GM12878 (cell line): ENCODE data around the gene RCN1. TPM values are rescaled to one million over a fixed set of nuclear protein-coding genes. Genes with fewer than 3 reads are reported as not detected.

Experiments used
- ATF7 ChIP-seq: fragments of 450-650 bp; IDR thresholded peaks from 2 replicates; pipeline ENCODE4 v1.6.1; 2016; ENCODE audit warnings: low read depth, mild to moderate bottlenecking
- ESRRA ChIP-seq: IDR thresholded peaks from 2 replicates; pipeline ENCODE4 v1.6.1; 2012; ENCODE audit warnings: mild to moderate bottlenecking, low read length, improper control_type of control experiment
- FOS ChIP-seq: IDR thresholded peaks from 3 replicates; pipeline ENCODE4 v1.6.1; 2011; ENCODE audit warnings: borderline replicate concordance; ENCODE audit not compliant: insufficient read length; ENCODE audit errors: extremely low read depth
- IKZF1 ChIP-seq: fragments of 450-650 bp; conservative IDR thresholded peaks from 2 replicates; pipeline ENCODE4 v1.6.1; 2017; ENCODE audit warnings: antibody characterized with exemption, mild to moderate bottlenecking
- IRF4 ChIP-seq: IDR thresholded peaks from 2 replicates; pipeline ENCODE4 v1.6.1; 2011; ENCODE audit warnings: low read depth, low read length
- JUNB ChIP-seq: IDR thresholded peaks from 2 replicates; pipeline ENCODE4 v1.6.1; 2016; ENCODE audit warnings: antibody characterized with exemption, mild to moderate bottlenecking
- MAX ChIP-seq: IDR thresholded peaks from 2 replicates; pipeline ENCODE4 v1.6.1; 2012; ENCODE audit warnings: low read depth, low read length, improper control_type of control experiment
- MEF2B ChIP-seq: fragments of 450-650 bp; IDR thresholded peaks from 2 replicates; pipeline ENCODE4 v1.6.1; 2018; ENCODE audit warnings: mild to moderate bottlenecking, moderate library complexity; ENCODE audit not compliant: partially characterized antibody, poor library complexity, severe bottlenecking
- PAX8 ChIP-seq: fragments of 450-650 bp; IDR thresholded peaks from 2 replicates; pipeline ENCODE4 v1.6.1; 2017; ENCODE audit warnings: mild to moderate bottlenecking, moderate library complexity
- POLR2A ChIP-seq: IDR thresholded peaks from 2 replicates; pipeline ENCODE4 v1.6.1; 2011; ENCODE audit warnings: low read depth, mild to moderate bottlenecking, low read length
- POLR2AphosphoS5 ChIP-seq: IDR thresholded peaks from 2 replicates; pipeline ENCODE4 v1.6.1; 2011; ENCODE audit warnings: mild to moderate bottlenecking, low read length, inconsistent platforms
- SMAD1 ChIP-seq: fragments of 450-650 bp; IDR thresholded peaks from 2 replicates; pipeline ENCODE4 v1.6.1; 2018; ENCODE audit warnings: mild to moderate bottlenecking, low read depth; ENCODE audit not compliant: partially characterized antibody
- TAF1 ChIP-seq: IDR thresholded peaks from 2 replicates; pipeline ENCODE4 v1.6.1; 2011; ENCODE audit warnings: mild to moderate bottlenecking, low read depth, low read length, borderline replicate concordance
- YY1 ChIP-seq: IDR thresholded peaks from 2 replicates; pipeline ENCODE4 v1.6.1; 2011; ENCODE audit warnings: low read depth, mild to moderate bottlenecking, low read length
- ZBED1 ChIP-seq: IDR thresholded peaks from 2 replicates; pipeline ENCODE4 v1.6.1; 2016; ENCODE audit warnings: borderline replicate concordance
- ZNF622 ChIP-seq: fragments of 450-650 bp; IDR thresholded peaks from 2 replicates; pipeline ENCODE4 v1.6.1; 2017; ENCODE audit warnings: mild to moderate bottlenecking, inconsistent platforms
- polyA plus RNA-seq, 11 experiments: library from polyadenylated mRNA; depleted of rRNA in 4 of 11; unstranded in 6 of 11; stranded (reverse) in 5 of 11; fragments of >200 nt; fragmentation: Nextera tagmentation in 4 of 11; fragmentation: Illumina TruSeq in 1 of 11; extraction: Ambion mirVana in 4 of 11; extraction: Trizol in 1 of 11; gene quantifications; 1 replicate in 1 of 11; 2 replicates in 10 of 11; pipeline versions ENCODE4 v1.2.1 to v1.2.3, GENCODE V29; 2011 to 2016; ENCODE audit warnings: inconsistent platforms in 2 of 11, missing spikeins in 2 of 11, low read depth in 1 of 11
- total RNA-seq, 4 experiments: library from RNA; depleted of rRNA in 3 of 4; stranded (reverse); fragments of >200 nt in 3 of 4; fragmentation: Illumina TruSeq in 1 of 4; extraction: Trizol in 1 of 4; gene quantifications; 2 replicates each; pipeline versions ENCODE4 v1.2.1 to v1.2.3, GENCODE V29; 2013 to 2021
- TF ChIP-seq, protein P1 (sequence below): fragments of 450-650 bp; IDR thresholded peaks from 2 replicates; pipeline ENCODE4 v1.6.1; 2017; ENCODE audit warnings: mild to moderate bottlenecking, low read depth, inconsistent platforms; ENCODE audit not compliant: poor library complexity, severe bottlenecking
- TF ChIP-seq, protein P2 (sequence below): IDR thresholded peaks from 2 replicates; pipeline ENCODE4 v1.6.1; 2012; ENCODE audit warnings: low read length, inconsistent platforms
- TF ChIP-seq, protein P3 (sequence below), 3 experiments: IDR thresholded peaks in 2 of 3; conservative IDR thresholded peaks in 1 of 3; 2 replicates each; pipeline ENCODE4 v1.5.1; 2011; ENCODE audit warnings: low read depth in 3 of 3, low read length in 3 of 3, mild to moderate bottlenecking in 3 of 3, control low read depth in 2 of 3, moderate library complexity in 2 of 3, inconsistent platforms in 1 of 3, mixed read lengths in 1 of 3; ENCODE audit not compliant: control insufficient read depth in 2 of 3, insufficient read depth in 1 of 3; ENCODE audit errors: extremely low read depth in 1 of 3
- TF ChIP-seq, protein P4 (sequence below): fragments of 450-650 bp; IDR thresholded peaks from 2 replicates; pipeline ENCODE4 v1.6.1; 2018; ENCODE audit warnings: borderline replicate concordance, mild to moderate bottlenecking; ENCODE audit not compliant: partially characterized antibody
- TF ChIP-seq, protein P5 (sequence below): fragments of 450-650 bp; IDR thresholded peaks from 2 replicates; pipeline ENCODE4 v1.6.1; 2016; ENCODE audit warnings: mild to moderate bottlenecking

RCN1 gene
- total and polyA plus RNA-seq, 10 of the 15 experiments (the other 5 are each of a cell fraction or from before 2014, with no cell fraction given), result 17.6 to 76.7 (median 56.4) TPM

DNA sequence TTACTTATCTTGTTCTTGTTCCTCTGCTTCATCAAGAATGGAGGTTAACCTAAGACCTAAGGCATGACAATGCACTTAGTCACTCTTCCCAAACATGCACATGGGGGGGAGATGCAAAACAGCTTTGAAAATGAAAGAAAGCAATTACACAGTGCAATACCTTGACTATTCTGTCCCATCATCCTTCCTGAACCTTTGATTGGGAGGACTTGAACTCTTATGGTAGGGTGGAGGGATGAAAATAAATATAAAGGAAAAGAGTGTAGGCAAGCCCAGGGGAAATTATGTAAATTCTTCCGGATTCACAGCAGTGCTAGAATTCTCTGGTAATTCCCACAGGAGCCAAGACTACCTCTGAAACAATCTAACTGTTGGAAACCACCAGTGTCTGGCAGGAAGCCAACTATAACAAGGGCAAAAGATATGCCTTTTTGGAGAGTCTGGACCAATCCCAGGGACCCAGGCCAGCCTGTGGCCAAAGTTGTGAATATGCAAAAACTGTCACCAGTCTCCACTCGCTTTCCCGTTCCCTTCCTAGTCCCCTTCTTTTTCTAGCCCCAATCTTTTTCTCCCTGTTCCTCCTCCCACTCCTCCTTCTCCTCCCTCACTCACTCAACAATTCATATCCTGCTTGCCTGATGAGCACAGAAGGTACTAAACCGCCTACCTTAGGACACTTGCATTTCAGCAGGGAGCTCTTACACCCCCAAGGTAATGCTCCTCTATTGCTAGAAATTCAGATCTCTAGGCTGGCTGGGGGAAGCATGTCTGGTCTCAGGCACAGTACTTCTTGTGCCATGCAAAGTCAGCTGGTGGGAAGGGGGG is 2.5 kb upstream of the RCN1 start (continued):
- peak; percentile 61 for TF ChIP-seq MEF2B
- TF ChIP-seq, protein P1, sequence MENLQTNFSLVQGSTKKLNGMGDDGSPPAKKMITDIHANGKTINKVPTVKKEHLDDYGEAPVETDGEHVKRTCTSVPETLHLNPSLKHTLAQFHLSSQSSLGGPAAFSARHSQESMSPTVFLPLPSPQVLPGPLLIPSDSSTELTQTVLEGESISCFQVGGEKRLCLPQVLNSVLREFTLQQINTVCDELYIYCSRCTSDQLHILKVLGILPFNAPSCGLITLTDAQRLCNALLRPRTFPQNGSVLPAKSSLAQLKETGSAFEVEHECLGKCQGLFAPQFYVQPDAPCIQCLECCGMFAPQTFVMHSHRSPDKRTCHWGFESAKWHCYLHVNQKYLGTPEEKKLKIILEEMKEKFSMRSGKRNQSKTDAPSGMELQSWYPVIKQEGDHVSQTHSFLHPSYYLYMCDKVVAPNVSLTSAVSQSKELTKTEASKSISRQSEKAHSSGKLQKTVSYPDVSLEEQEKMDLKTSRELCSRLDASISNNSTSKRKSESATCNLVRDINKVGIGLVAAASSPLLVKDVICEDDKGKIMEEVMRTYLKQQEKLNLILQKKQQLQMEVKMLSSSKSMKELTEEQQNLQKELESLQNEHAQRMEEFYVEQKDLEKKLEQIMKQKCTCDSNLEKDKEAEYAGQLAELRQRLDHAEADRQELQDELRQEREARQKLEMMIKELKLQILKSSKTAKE, result peak; percentile 34
- no peak for TF ChIP-seq POLR2A
- no peak for TF ChIP-seq ESRRA
- TF ChIP-seq FOS, result no peak
- peak; percentile 96 for TF ChIP-seq SMAD1
- TF ChIP-seq, protein P2, sequence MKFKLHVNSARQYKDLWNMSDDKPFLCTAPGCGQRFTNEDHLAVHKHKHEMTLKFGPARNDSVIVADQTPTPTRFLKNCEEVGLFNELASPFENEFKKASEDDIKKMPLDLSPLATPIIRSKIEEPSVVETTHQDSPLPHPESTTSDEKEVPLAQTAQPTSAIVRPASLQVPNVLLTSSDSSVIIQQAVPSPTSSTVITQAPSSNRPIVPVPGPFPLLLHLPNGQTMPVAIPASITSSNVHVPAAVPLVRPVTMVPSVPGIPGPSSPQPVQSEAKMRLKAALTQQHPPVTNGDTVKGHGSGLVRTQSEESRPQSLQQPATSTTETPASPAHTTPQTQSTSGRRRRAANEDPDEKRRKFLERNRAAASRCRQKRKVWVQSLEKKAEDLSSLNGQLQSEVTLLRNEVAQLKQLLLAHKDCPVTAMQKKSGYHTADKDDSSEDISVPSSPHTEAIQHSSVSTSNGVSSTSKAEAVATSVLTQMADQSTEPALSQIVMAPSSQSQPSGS, result no peak
- TF ChIP-seq ZNF622, result no peak
- TF ChIP-seq IRF4, result no peak
- TF ChIP-seq JUNB, result no peak
- TF ChIP-seq POLR2AphosphoS5, result no peak
- TF ChIP-seq, protein P3, sequence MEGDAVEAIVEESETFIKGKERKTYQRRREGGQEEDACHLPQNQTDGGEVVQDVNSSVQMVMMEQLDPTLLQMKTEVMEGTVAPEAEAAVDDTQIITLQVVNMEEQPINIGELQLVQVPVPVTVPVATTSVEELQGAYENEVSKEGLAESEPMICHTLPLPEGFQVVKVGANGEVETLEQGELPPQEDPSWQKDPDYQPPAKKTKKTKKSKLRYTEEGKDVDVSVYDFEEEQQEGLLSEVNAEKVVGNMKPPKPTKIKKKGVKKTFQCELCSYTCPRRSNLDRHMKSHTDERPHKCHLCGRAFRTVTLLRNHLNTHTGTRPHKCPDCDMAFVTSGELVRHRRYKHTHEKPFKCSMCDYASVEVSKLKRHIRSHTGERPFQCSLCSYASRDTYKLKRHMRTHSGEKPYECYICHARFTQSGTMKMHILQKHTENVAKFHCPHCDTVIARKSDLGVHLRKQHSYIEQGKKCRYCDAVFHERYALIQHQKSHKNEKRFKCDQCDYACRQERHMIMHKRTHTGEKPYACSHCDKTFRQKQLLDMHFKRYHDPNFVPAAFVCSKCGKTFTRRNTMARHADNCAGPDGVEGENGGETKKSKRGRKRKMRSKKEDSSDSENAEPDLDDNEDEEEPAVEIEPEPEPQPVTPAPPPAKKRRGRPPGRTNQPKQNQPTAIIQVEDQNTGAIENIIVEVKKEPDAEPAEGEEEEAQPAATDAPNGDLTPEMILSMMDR (IDR thresholded peaks at IDR 0.05 in 2 of 3, conservative IDR thresholded peaks at IDR 0.05 in 1 of 3; ENCODE audit: control insufficient read depth in 2 of 3, extremely low read depth in 1 of 3, insufficient read depth in 1 of 3, low read depth in 3 of 3, low read length in 3 of 3), result no peak
- TF ChIP-seq, protein P4, sequence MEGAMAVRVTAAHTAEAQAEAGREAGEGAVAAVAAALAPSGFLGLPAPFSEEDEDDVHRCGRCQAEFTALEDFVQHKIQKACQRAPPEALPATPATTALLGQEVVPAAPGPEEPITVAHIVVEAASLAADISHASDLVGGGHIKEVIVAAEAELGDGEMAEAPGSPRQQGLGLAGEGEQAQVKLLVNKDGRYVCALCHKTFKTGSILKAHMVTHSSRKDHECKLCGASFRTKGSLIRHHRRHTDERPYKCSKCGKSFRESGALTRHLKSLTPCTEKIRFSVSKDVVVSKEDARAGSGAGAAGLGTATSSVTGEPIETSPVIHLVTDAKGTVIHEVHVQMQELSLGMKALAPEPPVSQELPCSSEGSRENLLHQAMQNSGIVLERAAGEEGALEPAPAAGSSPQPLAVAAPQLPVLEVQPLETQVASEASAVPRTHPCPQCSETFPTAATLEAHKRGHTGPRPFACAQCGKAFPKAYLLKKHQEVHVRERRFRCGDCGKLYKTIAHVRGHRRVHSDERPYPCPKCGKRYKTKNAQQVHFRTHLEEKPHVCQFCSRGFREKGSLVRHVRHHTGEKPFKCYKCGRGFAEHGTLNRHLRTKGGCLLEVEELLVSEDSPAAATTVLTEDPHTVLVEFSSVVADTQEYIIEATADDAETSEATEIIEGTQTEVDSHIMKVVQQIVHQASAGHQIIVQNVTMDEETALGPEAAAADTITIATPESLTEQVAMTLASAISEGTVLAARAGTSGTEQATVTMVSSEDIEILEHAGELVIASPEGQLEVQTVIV, result no peak
- TF ChIP-seq TAF1, result no peak
- TF ChIP-seq YY1, result no peak
- no peak for TF ChIP-seq PAX8
- no peak for TF ChIP-seq MAX
- TF ChIP-seq IKZF1, result peak; percentile 49
- TF ChIP-seq ZBED1, result no peak
- TF ChIP-seq, protein P5, sequence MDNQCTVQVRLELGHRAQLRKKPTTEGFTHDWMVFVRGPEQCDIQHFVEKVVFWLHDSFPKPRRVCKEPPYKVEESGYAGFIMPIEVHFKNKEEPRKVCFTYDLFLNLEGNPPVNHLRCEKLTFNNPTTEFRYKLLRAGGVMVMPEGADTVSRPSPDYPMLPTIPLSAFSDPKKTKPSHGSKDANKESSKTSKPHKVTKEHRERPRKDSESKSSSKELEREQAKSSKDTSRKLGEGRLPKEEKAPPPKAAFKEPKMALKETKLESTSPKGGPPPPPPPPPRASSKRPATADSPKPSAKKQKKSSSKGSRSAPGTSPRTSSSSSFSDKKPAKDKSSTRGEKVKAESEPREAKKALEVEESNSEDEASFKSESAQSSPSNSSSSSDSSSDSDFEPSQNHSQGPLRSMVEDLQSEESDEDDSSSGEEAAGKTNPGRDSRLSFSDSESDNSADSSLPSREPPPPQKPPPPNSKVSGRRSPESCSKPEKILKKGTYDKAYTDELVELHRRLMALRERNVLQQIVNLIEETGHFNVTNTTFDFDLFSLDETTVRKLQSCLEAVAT, result no peak
- no peak for TF ChIP-seq ATF7
